ENCODE measurements around the gene SEZ6L.

DNA sequence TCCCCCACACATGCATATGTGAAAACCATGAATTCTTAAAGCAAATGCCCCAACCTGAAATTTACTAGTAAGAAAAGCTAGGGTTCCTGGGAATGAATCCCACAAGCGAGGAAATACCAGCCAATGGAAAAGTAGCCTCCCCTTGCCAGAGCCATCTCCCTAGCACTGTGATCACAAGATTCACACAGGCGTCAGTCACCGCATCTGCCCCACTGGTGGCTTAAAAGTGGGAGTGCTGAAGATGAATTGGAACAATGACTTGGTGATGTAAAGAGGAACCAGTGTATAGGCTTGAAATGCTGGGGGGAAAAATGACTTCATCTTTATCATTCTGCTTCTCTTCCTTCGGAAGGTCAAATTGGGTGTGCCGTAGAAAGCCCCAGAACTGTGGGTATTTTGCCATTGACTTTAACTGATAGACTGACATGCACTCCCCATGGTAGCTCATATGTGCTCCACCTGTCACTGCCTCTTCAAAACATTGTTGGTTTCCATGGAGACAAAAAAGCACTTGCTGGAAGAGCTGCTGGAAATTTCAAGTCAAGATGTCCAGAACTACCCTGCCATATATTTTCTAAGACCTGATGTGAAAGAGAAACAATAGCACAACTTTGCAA, 240.6 kb downstream of the SEZ6L start:
- no peak for TF ChIP-seq CTCF (optimal IDR thresholded peaks at IDR 0.05 in 1 of 3, IDR thresholded peaks at IDR 0.05 in 1 of 3, conservative IDR thresholded peaks at IDR 0.05 in 1 of 3; ENCODE audit: extremely low read depth in 1 of 3, insufficient read depth in 2 of 3, low read length in 3 of 3)
- TF ChIP-seq EZH2 (IDR thresholded peaks at IDR 0.05; ENCODE audit: low read length) = no peak
